H1 (cell line): ENCODE results near the gene CACNA2D3. TPM values are rescaled to one million over a fixed set of nuclear protein-coding genes. Genes with fewer than 3 reads are reported as not detected.

Experiments used
- EP300 ChIP-seq, 2 experiments: IDR thresholded peaks; 1 replicate in 1 of 2; 2 replicates in 1 of 2; pipeline ENCODE4 v1.6.1; 2011 to 2012; ENCODE audit warnings: low read depth in 2 of 2, low read length in 2 of 2, mild to moderate bottlenecking in 2 of 2, borderline replicate concordance in 1 of 2, inconsistent platforms in 1 of 2, moderate library complexity in 1 of 2
- HDAC6 ChIP-seq: IDR thresholded peaks from one replicate; pipeline ENCODE4 v1.7.1; 2012; ENCODE audit warnings: low read depth, mild to moderate bottlenecking, inconsistent platforms, low read length, moderate library complexity
- SP4 ChIP-seq: IDR thresholded peaks from 2 replicates; pipeline ENCODE4 v1.6.1; 2012; ENCODE audit warnings: low read length, inconsistent platforms
- polyA plus RNA-seq, 7 experiments: library from polyadenylated mRNA; depleted of rRNA in 3 of 7; stranded (reverse) in 5 of 7; unstranded in 2 of 7; fragments of >200 nt in 5 of 7; fragments of 200-250 nt in 2 of 7; gene quantifications; 1 replicate in 5 of 7; 2 replicates in 1 of 7; 4 replicates in 1 of 7; pipeline versions ENCODE4 v1.2.1 to v1.2.3, GENCODE V29; 2011 to 2013; ENCODE audit warnings: missing spikeins in 2 of 7, mixed read lengths in 2 of 7
- total RNA-seq: library from RNA; stranded (reverse); fragmentation: NEBNext Ultra II Directional; extraction: Animal tissue kit (Norgen Biotek cat#: 25700); gene quantifications from 2 replicates; pipeline ENCODE4 v1.2.1, GENCODE V29; 2021
- TF ChIP-seq, protein P1 (sequence below): fragments of 300-600 bp; sonication (generic); IDR thresholded peaks from 2 replicates; pipeline ENCODE4 v1.7.1; 2012; ENCODE audit warnings: low read length, moderate library complexity, mild to moderate bottlenecking, inconsistent platforms; ENCODE audit not compliant: insufficient replicate concordance
- TF ChIP-seq, protein P2 (sequence below): IDR thresholded peaks from 2 replicates; pipeline ENCODE4 v1.6.1; 2011; ENCODE audit warnings: low read length, improper control_type of control experiment

Gene CACNA2D3
- total and polyA plus RNA-seq, 2 of the 8 experiments (the other 6 are each of a cell fraction or from before 2014, with no cell fraction given): 1.5 to 1.8 TPM

DNA sequence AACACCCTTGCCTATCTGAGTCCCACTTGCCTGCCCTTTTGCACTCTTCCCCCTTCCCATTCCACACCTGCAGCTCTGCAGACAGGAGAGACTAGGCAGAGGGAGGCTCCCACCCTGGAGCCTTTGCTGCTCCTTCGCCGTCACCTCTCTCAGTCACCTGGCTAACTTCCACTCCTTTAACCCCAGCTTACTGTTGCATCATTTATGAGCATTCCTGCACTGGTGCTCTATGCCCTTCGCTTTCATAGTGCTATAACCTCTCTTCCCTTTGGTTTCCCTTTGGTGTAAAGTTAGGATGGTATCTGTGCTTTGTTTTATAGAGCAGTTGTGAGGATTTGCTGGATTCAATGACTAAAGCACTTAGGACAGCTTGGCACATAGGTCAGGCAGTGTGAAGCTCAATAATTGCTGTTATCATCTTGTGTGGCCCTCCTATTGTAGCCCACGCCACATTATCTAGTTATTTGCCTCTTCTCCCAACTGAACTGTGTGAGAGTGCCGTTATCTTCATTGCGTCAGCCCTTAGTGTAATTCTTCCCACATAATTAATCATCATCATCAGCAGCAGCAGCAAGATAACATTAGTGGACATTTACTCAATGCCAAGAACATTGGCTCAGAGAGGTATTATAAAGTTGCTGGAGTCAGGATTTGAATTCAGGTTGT lies 253.9 kb downstream of the CACNA2D3 start (continued):
- TF ChIP-seq, protein P1, sequence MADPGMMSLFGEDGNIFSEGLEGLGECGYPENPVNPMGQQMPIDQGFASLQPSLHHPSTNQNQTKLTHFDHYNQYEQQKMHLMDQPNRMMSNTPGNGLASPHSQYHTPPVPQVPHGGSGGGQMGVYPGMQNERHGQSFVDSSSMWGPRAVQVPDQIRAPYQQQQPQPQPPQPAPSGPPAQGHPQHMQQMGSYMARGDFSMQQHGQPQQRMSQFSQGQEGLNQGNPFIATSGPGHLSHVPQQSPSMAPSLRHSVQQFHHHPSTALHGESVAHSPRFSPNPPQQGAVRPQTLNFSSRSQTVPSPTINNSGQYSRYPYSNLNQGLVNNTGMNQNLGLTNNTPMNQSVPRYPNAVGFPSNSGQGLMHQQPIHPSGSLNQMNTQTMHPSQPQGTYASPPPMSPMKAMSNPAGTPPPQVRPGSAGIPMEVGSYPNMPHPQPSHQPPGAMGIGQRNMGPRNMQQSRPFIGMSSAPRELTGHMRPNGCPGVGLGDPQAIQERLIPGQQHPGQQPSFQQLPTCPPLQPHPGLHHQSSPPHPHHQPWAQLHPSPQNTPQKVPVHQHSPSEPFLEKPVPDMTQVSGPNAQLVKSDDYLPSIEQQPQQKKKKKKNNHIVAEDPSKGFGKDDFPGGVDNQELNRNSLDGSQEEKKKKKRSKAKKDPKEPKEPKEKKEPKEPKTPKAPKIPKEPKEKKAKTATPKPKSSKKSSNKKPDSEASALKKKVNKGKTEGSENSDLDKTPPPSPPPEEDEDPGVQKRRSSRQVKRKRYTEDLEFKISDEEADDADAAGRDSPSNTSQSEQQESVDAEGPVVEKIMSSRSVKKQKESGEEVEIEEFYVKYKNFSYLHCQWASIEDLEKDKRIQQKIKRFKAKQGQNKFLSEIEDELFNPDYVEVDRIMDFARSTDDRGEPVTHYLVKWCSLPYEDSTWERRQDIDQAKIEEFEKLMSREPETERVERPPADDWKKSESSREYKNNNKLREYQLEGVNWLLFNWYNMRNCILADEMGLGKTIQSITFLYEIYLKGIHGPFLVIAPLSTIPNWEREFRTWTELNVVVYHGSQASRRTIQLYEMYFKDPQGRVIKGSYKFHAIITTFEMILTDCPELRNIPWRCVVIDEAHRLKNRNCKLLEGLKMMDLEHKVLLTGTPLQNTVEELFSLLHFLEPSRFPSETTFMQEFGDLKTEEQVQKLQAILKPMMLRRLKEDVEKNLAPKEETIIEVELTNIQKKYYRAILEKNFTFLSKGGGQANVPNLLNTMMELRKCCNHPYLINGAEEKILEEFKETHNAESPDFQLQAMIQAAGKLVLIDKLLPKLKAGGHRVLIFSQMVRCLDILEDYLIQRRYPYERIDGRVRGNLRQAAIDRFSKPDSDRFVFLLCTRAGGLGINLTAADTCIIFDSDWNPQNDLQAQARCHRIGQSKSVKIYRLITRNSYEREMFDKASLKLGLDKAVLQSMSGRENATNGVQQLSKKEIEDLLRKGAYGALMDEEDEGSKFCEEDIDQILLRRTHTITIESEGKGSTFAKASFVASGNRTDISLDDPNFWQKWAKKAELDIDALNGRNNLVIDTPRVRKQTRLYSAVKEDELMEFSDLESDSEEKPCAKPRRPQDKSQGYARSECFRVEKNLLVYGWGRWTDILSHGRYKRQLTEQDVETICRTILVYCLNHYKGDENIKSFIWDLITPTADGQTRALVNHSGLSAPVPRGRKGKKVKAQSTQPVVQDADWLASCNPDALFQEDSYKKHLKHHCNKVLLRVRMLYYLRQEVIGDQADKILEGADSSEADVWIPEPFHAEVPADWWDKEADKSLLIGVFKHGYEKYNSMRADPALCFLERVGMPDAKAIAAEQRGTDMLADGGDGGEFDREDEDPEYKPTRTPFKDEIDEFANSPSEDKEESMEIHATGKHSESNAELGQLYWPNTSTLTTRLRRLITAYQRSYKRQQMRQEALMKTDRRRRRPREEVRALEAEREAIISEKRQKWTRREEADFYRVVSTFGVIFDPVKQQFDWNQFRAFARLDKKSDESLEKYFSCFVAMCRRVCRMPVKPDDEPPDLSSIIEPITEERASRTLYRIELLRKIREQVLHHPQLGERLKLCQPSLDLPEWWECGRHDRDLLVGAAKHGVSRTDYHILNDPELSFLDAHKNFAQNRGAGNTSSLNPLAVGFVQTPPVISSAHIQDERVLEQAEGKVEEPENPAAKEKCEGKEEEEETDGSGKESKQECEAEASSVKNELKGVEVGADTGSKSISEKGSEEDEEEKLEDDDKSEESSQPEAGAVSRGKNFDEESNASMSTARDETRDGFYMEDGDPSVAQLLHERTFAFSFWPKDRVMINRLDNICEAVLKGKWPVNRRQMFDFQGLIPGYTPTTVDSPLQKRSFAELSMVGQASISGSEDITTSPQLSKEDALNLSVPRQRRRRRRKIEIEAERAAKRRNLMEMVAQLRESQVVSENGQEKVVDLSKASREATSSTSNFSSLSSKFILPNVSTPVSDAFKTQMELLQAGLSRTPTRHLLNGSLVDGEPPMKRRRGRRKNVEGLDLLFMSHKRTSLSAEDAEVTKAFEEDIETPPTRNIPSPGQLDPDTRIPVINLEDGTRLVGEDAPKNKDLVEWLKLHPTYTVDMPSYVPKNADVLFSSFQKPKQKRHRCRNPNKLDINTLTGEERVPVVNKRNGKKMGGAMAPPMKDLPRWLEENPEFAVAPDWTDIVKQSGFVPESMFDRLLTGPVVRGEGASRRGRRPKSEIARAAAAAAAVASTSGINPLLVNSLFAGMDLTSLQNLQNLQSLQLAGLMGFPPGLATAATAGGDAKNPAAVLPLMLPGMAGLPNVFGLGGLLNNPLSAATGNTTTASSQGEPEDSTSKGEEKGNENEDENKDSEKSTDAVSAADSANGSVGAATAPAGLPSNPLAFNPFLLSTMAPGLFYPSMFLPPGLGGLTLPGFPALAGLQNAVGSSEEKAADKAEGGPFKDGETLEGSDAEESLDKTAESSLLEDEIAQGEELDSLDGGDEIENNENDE: no peak
- TF ChIP-seq EP300 (IDR thresholded peaks at IDR 0.05; ENCODE audit: borderline replicate concordance in 1 of 2, low read depth in 2 of 2, low read length in 2 of 2): no peak
- TF ChIP-seq, protein P2, sequence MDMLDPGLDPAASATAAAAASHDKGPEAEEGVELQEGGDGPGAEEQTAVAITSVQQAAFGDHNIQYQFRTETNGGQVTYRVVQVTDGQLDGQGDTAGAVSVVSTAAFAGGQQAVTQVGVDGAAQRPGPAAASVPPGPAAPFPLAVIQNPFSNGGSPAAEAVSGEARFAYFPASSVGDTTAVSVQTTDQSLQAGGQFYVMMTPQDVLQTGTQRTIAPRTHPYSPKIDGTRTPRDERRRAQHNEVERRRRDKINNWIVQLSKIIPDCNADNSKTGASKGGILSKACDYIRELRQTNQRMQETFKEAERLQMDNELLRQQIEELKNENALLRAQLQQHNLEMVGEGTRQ: no peak
- no peak for TF ChIP-seq SP4
- no peak for TF ChIP-seq HDAC6
